SK-N-SH treated with all-trans-retinoic acid at 6 μM for 48 hours (cell line): ENCODE data around the gene DCDC2.

Experiments used
- ATAC-seq: fragments of 200-7000 bp; cut with Tn5 transposase; 3 replicates; pipeline ENCODE4 v1.9.1; 2020; ENCODE audit warnings: mild to moderate bottlenecking, moderate library complexity
- BACH2 ChIP-seq: fragments of 250-450 bp; sonication (Bioruptor Pico); IDR thresholded peaks from 2 replicates; pipeline ENCODE4 v1.9.0; 2021; ENCODE audit warnings: mild to moderate bottlenecking, borderline replicate concordance
- CSDC2 ChIP-seq: fragments of 250-450 bp; sonication (Bioruptor Pico); IDR thresholded peaks from 2 replicates; pipeline ENCODE4 v1.5.0; 2020; ENCODE audit warnings: mild to moderate bottlenecking, moderate library complexity
- ESRRG ChIP-seq: fragments of 250-450 bp; sonication (Bioruptor Pico); IDR thresholded peaks from 2 replicates; pipeline ENCODE4 v1.6.1; 2021; ENCODE audit warnings: mild to moderate bottlenecking
- GLIS3 ChIP-seq: fragments of 250-450 bp; sonication (Bioruptor Pico); IDR thresholded peaks from 2 replicates; pipeline ENCODE4 v1.5.0; 2020; ENCODE audit warnings: mild to moderate bottlenecking, moderate library complexity
- ISL1 ChIP-seq: fragments of 250-450 bp; sonication (Bioruptor Pico); IDR thresholded peaks from 2 replicates; pipeline ENCODE4 v2.1.2; 2022; ENCODE audit warnings: mild to moderate bottlenecking, moderate library complexity
- OSR1 ChIP-seq: fragments of 250-450 bp; sonication (Bioruptor Pico); IDR thresholded peaks from 2 replicates; pipeline ENCODE4 v1.8.0; 2022; ENCODE audit warnings: moderate library complexity, mild to moderate bottlenecking, inconsistent platforms
- POU6F1 ChIP-seq: fragments of 250-450 bp; sonication (Bioruptor Pico); IDR thresholded peaks from 2 replicates; pipeline ENCODE4 v1.8.0; 2021; ENCODE audit warnings: low read depth, mild to moderate bottlenecking, moderate library complexity, borderline replicate concordance
- PPARA ChIP-seq: fragments of 250-450 bp; sonication (Bioruptor Pico); IDR thresholded peaks from 2 replicates; pipeline ENCODE4 v1.5.0; 2020; ENCODE audit warnings: mild to moderate bottlenecking, borderline replicate concordance
- RARB ChIP-seq: fragments of 250-450 bp; sonication (Bioruptor Pico); IDR thresholded peaks from 2 replicates; pipeline ENCODE4 v1.8.0; 2021; ENCODE audit warnings: mild to moderate bottlenecking, moderate library complexity
- SNAI2 ChIP-seq: fragments of 250-450 bp; sonication (Bioruptor Pico); IDR thresholded peaks from 2 replicates; pipeline ENCODE4 v1.5.0; 2020; ENCODE audit warnings: mild to moderate bottlenecking, moderate library complexity
- TCF4 ChIP-seq: fragments of 250-450 bp; sonication (Bioruptor Pico); IDR thresholded peaks from 2 replicates; pipeline ENCODE4 v1.8.0; 2021; ENCODE audit warnings: mild to moderate bottlenecking, moderate library complexity, borderline replicate concordance
- TOX ChIP-seq: fragments of 250-450 bp; sonication (Bioruptor Pico); IDR thresholded peaks from 2 replicates; pipeline ENCODE4 v1.8.0; 2021; ENCODE audit warnings: mild to moderate bottlenecking, moderate library complexity, borderline replicate concordance
- TSHZ2 ChIP-seq: fragments of 250-450 bp; sonication (Bioruptor Pico); IDR thresholded peaks from 2 replicates; pipeline ENCODE4 v1.5.0; 2020; ENCODE audit warnings: mild to moderate bottlenecking, moderate library complexity
- ZC3H10 ChIP-seq: fragments of 250-450 bp; sonication (Bioruptor Pico); IDR thresholded peaks from 2 replicates; pipeline ENCODE4 v1.5.1; 2021; ENCODE audit warnings: mild to moderate bottlenecking, moderate library complexity
- ZFP3 ChIP-seq: fragments of 250-450 bp; sonication (Bioruptor Pico); IDR thresholded peaks from 2 replicates; pipeline ENCODE4 v1.5.0; 2020; ENCODE audit warnings: mild to moderate bottlenecking, moderate library complexity
- ZFP30 ChIP-seq: fragments of 450-650 bp; formaldehyde crosslinking; IDR thresholded peaks from 2 replicates; pipeline ENCODE4 v1.5.0; 2022; ENCODE audit warnings: mild to moderate bottlenecking, moderate library complexity
- ZNF70 ChIP-seq: fragments of 450-650 bp; formaldehyde crosslinking; IDR thresholded peaks from 2 replicates; pipeline ENCODE4 v1.5.0; 2020; ENCODE audit warnings: mild to moderate bottlenecking, moderate library complexity
- ZNF8 ChIP-seq: fragments of 450-650 bp; formaldehyde crosslinking; IDR thresholded peaks from 2 replicates; pipeline ENCODE4 v1.5.0; 2020; ENCODE audit warnings: mild to moderate bottlenecking, moderate library complexity
- TF ChIP-seq, protein P1 (sequence below): fragments of 250-450 bp; sonication (Bioruptor Pico); IDR thresholded peaks from 2 replicates; pipeline ENCODE4 v1.5.1; 2020; ENCODE audit warnings: low read depth, mild to moderate bottlenecking, moderate library complexity
- TF ChIP-seq, protein P2 (sequence below): fragments of 250-450 bp; sonication (Bioruptor Pico); IDR thresholded peaks from 2 replicates; pipeline ENCODE4 v1.8.0; 2020; ENCODE audit warnings: mild to moderate bottlenecking, moderate library complexity, borderline replicate concordance
- TF ChIP-seq, protein P3 (sequence below): fragments of 250-450 bp; sonication (Bioruptor Pico); IDR thresholded peaks from 2 replicates; pipeline ENCODE4 v1.5.1; 2021; ENCODE audit warnings: mild to moderate bottlenecking, moderate library complexity

Gene DCDC2

GRCh38 chr6:24283043-24283985 lies 74.5 kb downstream of the DCDC2 start (continued):
- TF ChIP-seq POU6F1 (CRISPR knock-in tag) (no peak), ZFP30 (CRISPR knock-in tag) (no peak), GLIS3 (CRISPR knock-in tag) (no peak)

DNA sequence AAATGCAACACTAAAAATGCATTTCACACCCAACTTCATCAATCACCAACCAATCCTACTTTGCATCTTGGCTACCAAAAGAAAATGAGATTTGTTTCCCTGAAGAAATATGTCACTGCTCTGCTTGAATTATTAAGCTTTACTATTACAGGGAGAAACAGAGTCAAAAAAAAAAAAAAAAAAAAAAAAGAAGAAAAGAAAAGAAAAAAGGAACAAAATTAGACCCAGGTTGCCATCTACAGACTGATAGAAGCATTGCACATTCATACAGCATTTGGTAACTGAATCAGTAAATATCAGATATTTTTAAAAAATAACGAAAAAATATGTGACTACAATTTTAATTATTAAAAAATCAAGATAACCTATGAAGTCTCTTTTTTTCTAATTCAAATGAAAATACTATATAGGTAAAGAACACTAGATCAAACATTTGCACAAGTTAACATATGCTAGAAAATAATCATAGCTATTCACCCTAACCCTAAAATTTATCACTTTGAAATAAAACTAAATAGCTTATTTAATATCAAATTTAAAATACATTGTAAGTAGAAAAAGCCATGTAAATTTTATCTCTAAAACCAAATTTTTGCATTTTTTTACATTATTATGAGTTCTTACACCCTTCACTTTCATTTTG lies 83.3 kb downstream of the DCDC2 start:
- no peak for ATAC-seq
- no peak for TF ChIP-seq ZFP3 (CRISPR knock-in tag)
- TF ChIP-seq ZFP30 (CRISPR knock-in tag): no peak
- no peak for TF ChIP-seq PPARA
- TF ChIP-seq, protein P1, sequence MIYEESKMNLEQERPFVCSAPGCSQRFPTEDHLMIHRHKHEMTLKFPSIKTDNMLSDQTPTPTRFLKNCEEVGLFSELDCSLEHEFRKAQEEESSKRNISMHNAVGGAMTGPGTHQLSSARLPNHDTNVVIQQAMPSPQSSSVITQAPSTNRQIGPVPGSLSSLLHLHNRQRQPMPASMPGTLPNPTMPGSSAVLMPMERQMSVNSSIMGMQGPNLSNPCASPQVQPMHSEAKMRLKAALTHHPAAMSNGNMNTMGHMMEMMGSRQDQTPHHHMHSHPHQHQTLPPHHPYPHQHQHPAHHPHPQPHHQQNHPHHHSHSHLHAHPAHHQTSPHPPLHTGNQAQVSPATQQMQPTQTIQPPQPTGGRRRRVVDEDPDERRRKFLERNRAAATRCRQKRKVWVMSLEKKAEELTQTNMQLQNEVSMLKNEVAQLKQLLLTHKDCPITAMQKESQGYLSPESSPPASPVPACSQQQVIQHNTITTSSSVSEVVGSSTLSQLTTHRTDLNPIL (CRISPR knock-in tag): no peak
- no peak for TF ChIP-seq SNAI2 (CRISPR knock-in tag)
- no peak for TF ChIP-seq TSHZ2 (CRISPR knock-in tag)
- no peak for TF ChIP-seq OSR1 (CRISPR knock-in tag)
- TF ChIP-seq, protein P2, sequence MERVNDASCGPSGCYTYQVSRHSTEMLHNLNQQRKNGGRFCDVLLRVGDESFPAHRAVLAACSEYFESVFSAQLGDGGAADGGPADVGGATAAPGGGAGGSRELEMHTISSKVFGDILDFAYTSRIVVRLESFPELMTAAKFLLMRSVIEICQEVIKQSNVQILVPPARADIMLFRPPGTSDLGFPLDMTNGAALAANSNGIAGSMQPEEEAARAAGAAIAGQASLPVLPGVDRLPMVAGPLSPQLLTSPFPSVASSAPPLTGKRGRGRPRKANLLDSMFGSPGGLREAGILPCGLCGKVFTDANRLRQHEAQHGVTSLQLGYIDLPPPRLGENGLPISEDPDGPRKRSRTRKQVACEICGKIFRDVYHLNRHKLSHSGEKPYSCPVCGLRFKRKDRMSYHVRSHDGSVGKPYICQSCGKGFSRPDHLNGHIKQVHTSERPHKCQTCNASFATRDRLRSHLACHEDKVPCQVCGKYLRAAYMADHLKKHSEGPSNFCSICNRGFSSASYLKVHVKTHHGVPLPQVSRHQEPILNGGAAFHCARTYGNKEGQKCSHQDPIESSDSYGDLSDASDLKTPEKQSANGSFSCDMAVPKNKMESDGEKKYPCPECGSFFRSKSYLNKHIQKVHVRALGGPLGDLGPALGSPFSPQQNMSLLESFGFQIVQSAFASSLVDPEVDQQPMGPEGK: no peak
- TF ChIP-seq CSDC2: no peak
- TF ChIP-seq ISL1 (CRISPR knock-in tag): no peak
- no peak for TF ChIP-seq ESRRG
- TF ChIP-seq ZNF8: no peak
- TF ChIP-seq, protein P3, sequence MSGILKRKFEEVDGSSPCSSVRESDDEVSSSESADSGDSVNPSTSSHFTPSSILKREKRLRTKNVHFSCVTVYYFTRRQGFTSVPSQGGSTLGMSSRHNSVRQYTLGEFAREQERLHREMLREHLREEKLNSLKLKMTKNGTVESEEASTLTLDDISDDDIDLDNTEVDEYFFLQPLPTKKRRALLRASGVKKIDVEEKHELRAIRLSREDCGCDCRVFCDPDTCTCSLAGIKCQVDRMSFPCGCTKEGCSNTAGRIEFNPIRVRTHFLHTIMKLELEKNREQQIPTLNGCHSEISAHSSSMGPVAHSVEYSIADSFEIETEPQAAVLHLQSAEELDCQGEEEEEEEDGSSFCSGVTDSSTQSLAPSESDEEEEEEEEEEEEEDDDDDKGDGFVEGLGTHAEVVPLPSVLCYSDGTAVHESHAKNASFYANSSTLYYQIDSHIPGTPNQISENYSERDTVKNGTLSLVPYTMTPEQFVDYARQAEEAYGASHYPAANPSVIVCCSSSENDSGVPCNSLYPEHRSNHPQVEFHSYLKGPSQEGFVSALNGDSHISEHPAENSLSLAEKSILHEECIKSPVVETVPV: no peak
- no peak for TF ChIP-seq TCF4 (CRISPR knock-in tag)
- TF ChIP-seq RARB (CRISPR knock-in tag): no peak
- TF ChIP-seq ZC3H10 (CRISPR knock-in tag): no peak
- no peak for TF ChIP-seq BACH2 (CRISPR knock-in tag)
- no peak for TF ChIP-seq TOX (CRISPR knock-in tag)
- TF ChIP-seq POU6F1 (CRISPR knock-in tag): no peak
- no peak for TF ChIP-seq ZNF70 (CRISPR knock-in tag)
- TF ChIP-seq, all 23 proteins: peak for 0
